Endothelial cell of umbilical vein (primary cell): ENCODE data around the gene YIPF3. TPM values are rescaled to one million over a fixed set of nuclear protein-coding genes. Genes with fewer than 3 reads are reported as not detected.

Experiments used
- BruUV-seq: library from RNA; stranded (reverse); fragments of 400-500 nt; replicated peaks from 2 replicates; lab custom pipeline; 2021; lab: Mats Ljungman, UMichigan
- CTCF ChIA-PET: fragments of 300-600, 350-600 bp; sonication (Branson Sonifier 250); formaldehyde crosslinking; loops from one replicate; lab custom pipeline; 2021; ENCODE audit warnings: antibody characterized with exemption, inconsistent platforms; lab: Charles Lee
- POLR2A ChIA-PET: fragments of 300-600, 350-600 bp; sonication (Branson Sonifier 250); formaldehyde crosslinking; loops from one replicate; lab custom pipeline; 2021; ENCODE audit warnings: antibody characterized with exemption, inconsistent platforms; lab: Charles Lee
- DNase-seq: peaks from one replicate; pipeline ENCODE4 v3.0.0-alpha.2; 2011; ENCODE audit warnings: low read depth, low spot score
- FAIRE-seq: peaks from 2 replicates; lab custom pipeline; 2011; peaks lifted over from hg19 to GRCh38; lab: Jason Lieb, UNC
- H2AFZ ChIP-seq: 2 replicates; pipeline ENCODE4 v1.6.0; 2012; ENCODE audit warnings: low read depth, low read length, control low read depth, inconsistent platforms
- H3K27ac ChIP-seq: 2 replicates; pipeline ENCODE4 v1.5.1; 2011; ENCODE audit warnings: low read depth, mild to moderate bottlenecking, control low read depth, low read length, moderate library complexity; ENCODE audit not compliant: insufficient read depth
- H3K27me3 ChIP-seq, 2 experiments: 2 replicates each; pipeline versions ENCODE4 v1.6.0 to v1.6.1; 2011; ENCODE audit warnings: low read length in 2 of 2, mixed read lengths in 1 of 2; ENCODE audit not compliant: control insufficient read depth in 2 of 2, insufficient read depth in 2 of 2
- H3K36me3 ChIP-seq, 2 experiments: 2 replicates in 1 of 2; 3 replicates in 1 of 2; pipeline ENCODE4 v1.5.1; 2011; ENCODE audit warnings: low read length in 2 of 2, mild to moderate bottlenecking in 1 of 2, moderate library complexity in 1 of 2; ENCODE audit not compliant: control insufficient read depth in 2 of 2, insufficient read depth in 2 of 2; ENCODE audit errors: extremely low read depth in 1 of 2
- H3K4me1 ChIP-seq: 3 replicates; pipeline ENCODE4 v1.5.1; 2011; ENCODE audit warnings: mild to moderate bottlenecking, low read length; ENCODE audit not compliant: control insufficient read depth, insufficient read depth; ENCODE audit errors: extremely low read depth
- H3K4me2 ChIP-seq: 2 replicates; pipeline ENCODE4 v1.6.1; 2011; ENCODE audit warnings: low read length, control low read depth, mixed read lengths; ENCODE audit not compliant: insufficient read depth
- H3K4me3 ChIP-seq, 3 experiments: fragments of 200-600 bp in 1 of 3; sonication (generic), shearing (Covaris generic) in 1 of 3; replicated peaks in 1 of 3; 2 replicates each; pipeline ENCODE4 v1.5.1; 2011 to 2016; ENCODE audit warnings: control low read depth in 3 of 3, low read length in 3 of 3, mild to moderate bottlenecking in 2 of 3, inconsistent platforms in 1 of 3, low read depth in 1 of 3, moderate library complexity in 1 of 3; ENCODE audit not compliant: insufficient read depth in 1 of 3
- H3K79me2 ChIP-seq: 2 replicates; pipeline ENCODE4 v1.6.0; 2012; ENCODE audit warnings: low read length, inconsistent platforms; ENCODE audit not compliant: control insufficient read depth, insufficient read depth
- H3K9ac ChIP-seq: replicated peaks from 2 replicates; pipeline ENCODE3; 2011; ENCODE audit warnings: low read length, control low read depth; ENCODE audit not compliant: insufficient read depth; ENCODE audit errors: extremely low read depth
- H3K9me1 ChIP-seq: replicated peaks from 3 replicates; pipeline ENCODE4 v1.6.0; 2011; ENCODE audit warnings: mild to moderate bottlenecking, low read length; ENCODE audit not compliant: control insufficient read depth, insufficient read depth; ENCODE audit errors: extremely low read depth
- H3K9me3 ChIP-seq: replicated peaks from 2 replicates; pipeline ENCODE4 v1.5.1; 2012; ENCODE audit warnings: low read length, inconsistent platforms; ENCODE audit not compliant: control insufficient read depth, insufficient read depth
- H4K20me1 ChIP-seq: replicated peaks from 2 replicates; pipeline ENCODE3; 2011; ENCODE audit warnings: mild to moderate bottlenecking, low read length; ENCODE audit not compliant: control insufficient read depth, insufficient read depth; ENCODE audit errors: extremely low read depth
- CTCF ChIP-seq, 2 donors: IDR thresholded peaks; 1 replicate in 1 of 2; 2 replicates in 1 of 2; pipeline ENCODE4 v1.5.1; 2011; ENCODE audit warnings: low read length in 2 of 2, mild to moderate bottlenecking in 2 of 2, moderate library complexity in 2 of 2, control low read depth in 1 of 2, inconsistent platforms in 1 of 2, low read depth in 1 of 2; ENCODE audit not compliant: insufficient read depth in 1 of 2; ENCODE audit errors: extremely low read depth in 1 of 2
- EZH2 ChIP-seq: IDR thresholded peaks from 2 replicates; pipeline ENCODE4 v1.6.1; 2012; ENCODE audit warnings: borderline replicate concordance, low read depth, mild to moderate bottlenecking, moderate library complexity, low read length, inconsistent platforms; ENCODE audit not compliant: severe bottlenecking
- FOS ChIP-seq: IDR thresholded peaks from 2 replicates; pipeline ENCODE4 v1.6.1; 2011; ENCODE audit warnings: mild to moderate bottlenecking, low read length, moderate library complexity, borderline replicate concordance; ENCODE audit not compliant: insufficient read depth
- GATA2 ChIP-seq: IDR thresholded peaks from 2 replicates; pipeline ENCODE4 v1.7.0; 2011; ENCODE audit warnings: low read depth, mild to moderate bottlenecking, moderate library complexity, mixed read lengths, low read length; ENCODE audit not compliant: insufficient read length, insufficient read depth
- JUN ChIP-seq: IDR thresholded peaks from 2 replicates; pipeline ENCODE4 v1.6.1; 2011; ENCODE audit warnings: borderline replicate concordance, low read depth; ENCODE audit not compliant: insufficient read length, insufficient read depth
- MAX ChIP-seq: IDR thresholded peaks from 2 replicates; pipeline ENCODE4 v1.6.1; 2011; ENCODE audit not compliant: insufficient read depth, insufficient read length
- MYC ChIP-seq: IDR thresholded peaks from one replicate; pipeline ENCODE4 v1.6.1; 2011; ENCODE audit warnings: mild to moderate bottlenecking, low read depth, low read length
- POLR2A ChIP-seq: IDR thresholded peaks from 2 replicates; pipeline ENCODE4 v1.6.1; 2012; ENCODE audit warnings: low read depth, mild to moderate bottlenecking, control low read depth, low read length
- POLR2AphosphoS5 ChIP-seq: IDR thresholded peaks from 2 replicates; pipeline ENCODE4 v1.6.1; 2012; ENCODE audit warnings: low read depth, mild to moderate bottlenecking, control low read depth, low read length, moderate library complexity; ENCODE audit not compliant: insufficient read depth
- dilution Hi-C: fragments of 300-500 bp; cut with MboI; formaldehyde crosslinking; loops from one replicate; pipeline ENCODE4 v1.15.0; 2019; ENCODE audit warnings: low sequenced_read_pairs; ENCODE audit not compliant: extremely low pct_ligation_motif_present
- intact Hi-C: fragments of 100-400 bp; cut with micrococcal nuclease; formaldehyde crosslinking; loops from one replicate; pipeline ENCODE4 v1.10.0; 2022
- polyA plus RNA-seq, 4 experiments: library from polyadenylated mRNA; depleted of rRNA in 3 of 4; stranded (reverse) in 3 of 4; unstranded in 1 of 4; fragments of >200 nt; gene quantifications; 2 replicates each; pipeline versions ENCODE4 v1.2.1 to v1.2.3, GENCODE V29; 2011 to 2012; ENCODE audit warnings: missing spikeins in 1 of 4
- total RNA-seq: library from RNA; stranded (reverse); gene quantifications from 2 replicates; pipeline ENCODE4 v1.2.3, GENCODE V29; 2021

YIPF3 gene
- total and polyA plus RNA-seq, 2 donors (not counting 3 experiments of a cell fraction or from before 2014, with no cell fraction given): 119 to 470 TPM

GRCh38 chr6:43517505-43518357, 1.0 kb upstream of the YIPF3 start:
- Histone ChIP-seq H3K36me3 (peaks cover 7 to 43% of the 10 kb centered on the region in 2 experiments), H3K9ac (peak overlapping the region; percentile 87), H2AFZ (peak overlapping the region; percentile 42), H3K4me3 (peak overlapping the region; percentile 81 to 94 (median 87)), H3K27me3 (no peaks in the 10 kb centered on the region), H3K27ac (peak overlapping the region; percentile 31), H4K20me1 (no peaks in the 10 kb centered on the region), H3K4me1 (peaks cover 17% of the 10 kb centered on the region), H3K4me2 (peak overlapping the region; percentile 94), H3K9me1 (no peaks in the 10 kb centered on the region), H3K79me2 (peaks cover 44% of the 10 kb centered on the region), H3K9me3 (no peaks in the 10 kb centered on the region)
- TF ChIP-seq CTCF (IDR thresholded peaks at IDR 0.05; ENCODE audit: extremely low read depth in 1 of 2, insufficient read depth in 1 of 2, low read depth in 1 of 2, low read length in 2 of 2) (no peak), GATA2 (no peak), MAX (no peak), POLR2AphosphoS5 (no peak), POLR2A (no peak), FOS (no peak), MYC (no peak), JUN (no peak), EZH2 (no peak)
- no peak for FAIRE-seq
- no TSS peak for BruUV-seq
- POLR2A ChIA-PET: interaction anchor here (0.6 kb wide), 1 partner anchor 40 kb away, joined by 5 read pairs; the partner anchor contains the start of gene TJAP1
- DNase-seq: peak; percentile 38
- intact Hi-C loops (loop anchor here (2.0 kb wide), 1 partner anchor 57 kb away; no protein-coding TSS in a partner anchor), dilution Hi-C loops (no loop called here)
- CTCF ChIA-PET: interaction anchor here (0.9 to 1.8 kb wide), 4 partner anchors 11 to 374 kb away, joined by 3 to 9 read pairs (median 4); no protein-coding TSS in a partner anchor
